ENCODE results near the gene CDYL.
"Not testable (repeated sequence)": the region's sequence is repeated elsewhere in the genome, so short reads cannot be mapped to it uniquely, and the experiment has no call there.

CDYL gene

GRCh38 chr6:4803343-4803744, 27.1 kb downstream of the CDYL start:
- no peak for DNase-seq (ENCODE audit: low read depth in 2 of 2)

GRCh38 chr6:4804095-4804494, 27.9 kb downstream of the CDYL start:
- DNase-seq (ENCODE audit: low read depth in 2 of 2), result no peak

GRCh38 chr6:4805553-4806336, 29.5 kb downstream of the CDYL start:
- DNase-seq (ENCODE audit: low read depth in 2 of 2), result no peak

- no peak for DNase-seq (ENCODE audit: low read depth in 2 of 2)
Measured at GRCh38 chr6:4806337-4806725, 30.1 kb downstream of the CDYL start.

GRCh38 chr6:4806791-4807190, 30.6 kb downstream of the CDYL start:
- no peak for DNase-seq (ENCODE audit: low read depth in 2 of 2)

- DNase-seq (ENCODE audit: low read depth in 2 of 2), result no peak
Measured at GRCh38 chr6:4808396-4808795, 32.2 kb downstream of the CDYL start.

- DNase-seq (ENCODE audit: low read depth in 2 of 2), result no peak
Measured at GRCh38 chr6:4809999-4810918, 34.1 kb downstream of the CDYL start.

- no peak for DNase-seq (ENCODE audit: low read depth in 2 of 2)
Measured at GRCh38 chr6:4812068-4812467, 35.9 kb downstream of the CDYL start.

- no peak for DNase-seq (ENCODE audit: low read depth in 2 of 2)
Measured at GRCh38 chr6:4813055-4813454, 36.9 kb downstream of the CDYL start.

- no peak for DNase-seq (ENCODE audit: low read depth in 2 of 2)
Measured at GRCh38 chr6:4814212-4814611, 38.0 kb downstream of the CDYL start.

- no peak for DNase-seq (ENCODE audit: low read depth in 2 of 2)
Measured at GRCh38 chr6:4814987-4815386, 38.8 kb downstream of the CDYL start.

GRCh38 chr6:4815584-4815983, 39.4 kb downstream of the CDYL start:
- DNase-seq (ENCODE audit: low read depth in 2 of 2), result no peak

GRCh38 chr6:4816904-4817303, 40.7 kb downstream of the CDYL start:
- DNase-seq (ENCODE audit: low read depth in 2 of 2), result no peak

GRCh38 chr6:4817551-4817950, 41.3 kb downstream of the CDYL start:
- DNase-seq (ENCODE audit: low read depth in 2 of 2), result no peak

- DNase-seq (ENCODE audit: low read depth in 2 of 2), result no peak
Measured at GRCh38 chr6:4818272-4818938, 42.2 kb downstream of the CDYL start.

- no peak for DNase-seq (ENCODE audit: low read depth in 2 of 2)
Measured at GRCh38 chr6:4819706-4820283, 43.6 kb downstream of the CDYL start.

GRCh38 chr6:4820704-4821276, 44.6 kb downstream of the CDYL start:
- DNase-seq (ENCODE audit: low read depth in 2 of 2), result no peak

GRCh38 chr6:4822476-4822875, 46.3 kb downstream of the CDYL start:
- no peak for DNase-seq (ENCODE audit: low read depth in 2 of 2)

GRCh38 chr6:4828187-4828698, 52.0 kb downstream of the CDYL start:
- no peak for DNase-seq (ENCODE audit: low read depth in 2 of 2)

GRCh38 chr6:4829089-4829488, 52.9 kb downstream of the CDYL start:
- DNase-seq (ENCODE audit: low read depth in 2 of 2), result no peak

GRCh38 chr6:4835540-4835939, 59.3 kb downstream of the CDYL start:
- DNase-seq (ENCODE audit: low read depth in 2 of 2), result not testable (repeated sequence)

Measured in activated CD4-positive, alpha-beta T cell treated with anti-CD3 and anti-CD28 coated beads for 24 hours (primary cell).